ENCODE results near the gene MTERF4. TPM values are rescaled to one million over a fixed set of nuclear protein-coding genes. Genes with fewer than 3 reads are reported as not detected.

MTERF4 gene
- total RNA-seq, 1 donor from 2014 or later: 9.7 TPM

DNA sequence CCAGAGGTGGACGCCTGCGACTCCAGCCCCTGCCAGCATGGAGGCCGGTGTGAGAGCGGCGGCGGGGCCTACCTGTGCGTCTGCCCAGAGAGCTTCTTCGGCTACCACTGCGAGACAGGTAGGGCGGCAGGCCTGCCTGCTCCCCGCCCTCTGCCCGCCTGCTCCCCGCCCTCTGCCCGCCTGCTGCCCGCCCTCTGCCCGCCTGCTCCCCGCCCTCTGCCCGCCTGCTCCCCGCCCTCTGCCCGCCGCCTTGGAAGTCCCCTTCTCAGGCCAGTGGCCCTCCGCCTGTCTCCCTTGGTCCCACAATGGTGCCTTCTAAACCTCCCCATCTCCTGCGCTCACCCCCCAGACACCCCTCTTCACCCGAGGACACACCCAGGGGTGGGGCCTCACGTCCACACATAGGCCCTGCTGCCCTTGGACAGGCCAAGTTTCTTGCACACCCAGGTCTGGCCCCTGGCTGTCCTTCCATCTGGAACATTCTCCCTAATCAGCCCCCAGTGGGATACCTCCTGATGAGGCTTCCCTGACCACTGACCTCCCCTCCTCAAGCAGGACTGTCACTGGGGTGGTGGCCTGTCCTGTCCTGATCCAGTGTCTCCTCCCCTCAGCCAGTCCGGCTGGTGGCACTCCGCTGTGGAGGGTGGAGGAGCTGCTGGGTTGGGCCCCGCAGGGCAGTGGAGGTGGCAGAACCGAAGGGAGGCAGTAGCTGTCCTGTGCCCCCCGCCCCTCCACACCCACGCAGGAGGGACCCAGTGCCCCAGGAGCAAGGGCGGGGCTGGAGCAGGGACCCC lies 37.9 kb downstream of the MTERF4 start:
- H3K4me3 ChIP-seq (ENCODE audit: low read depth, low read length): peak overlapping the region; percentile 8
- TF ChIP-seq, protein P1, sequence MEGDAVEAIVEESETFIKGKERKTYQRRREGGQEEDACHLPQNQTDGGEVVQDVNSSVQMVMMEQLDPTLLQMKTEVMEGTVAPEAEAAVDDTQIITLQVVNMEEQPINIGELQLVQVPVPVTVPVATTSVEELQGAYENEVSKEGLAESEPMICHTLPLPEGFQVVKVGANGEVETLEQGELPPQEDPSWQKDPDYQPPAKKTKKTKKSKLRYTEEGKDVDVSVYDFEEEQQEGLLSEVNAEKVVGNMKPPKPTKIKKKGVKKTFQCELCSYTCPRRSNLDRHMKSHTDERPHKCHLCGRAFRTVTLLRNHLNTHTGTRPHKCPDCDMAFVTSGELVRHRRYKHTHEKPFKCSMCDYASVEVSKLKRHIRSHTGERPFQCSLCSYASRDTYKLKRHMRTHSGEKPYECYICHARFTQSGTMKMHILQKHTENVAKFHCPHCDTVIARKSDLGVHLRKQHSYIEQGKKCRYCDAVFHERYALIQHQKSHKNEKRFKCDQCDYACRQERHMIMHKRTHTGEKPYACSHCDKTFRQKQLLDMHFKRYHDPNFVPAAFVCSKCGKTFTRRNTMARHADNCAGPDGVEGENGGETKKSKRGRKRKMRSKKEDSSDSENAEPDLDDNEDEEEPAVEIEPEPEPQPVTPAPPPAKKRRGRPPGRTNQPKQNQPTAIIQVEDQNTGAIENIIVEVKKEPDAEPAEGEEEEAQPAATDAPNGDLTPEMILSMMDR (conservative IDR thresholded peaks at IDR 0.05; ENCODE audit: low read depth, low read length): no peak
- DNase-seq (ENCODE audit: low read depth): no peak

DNA sequence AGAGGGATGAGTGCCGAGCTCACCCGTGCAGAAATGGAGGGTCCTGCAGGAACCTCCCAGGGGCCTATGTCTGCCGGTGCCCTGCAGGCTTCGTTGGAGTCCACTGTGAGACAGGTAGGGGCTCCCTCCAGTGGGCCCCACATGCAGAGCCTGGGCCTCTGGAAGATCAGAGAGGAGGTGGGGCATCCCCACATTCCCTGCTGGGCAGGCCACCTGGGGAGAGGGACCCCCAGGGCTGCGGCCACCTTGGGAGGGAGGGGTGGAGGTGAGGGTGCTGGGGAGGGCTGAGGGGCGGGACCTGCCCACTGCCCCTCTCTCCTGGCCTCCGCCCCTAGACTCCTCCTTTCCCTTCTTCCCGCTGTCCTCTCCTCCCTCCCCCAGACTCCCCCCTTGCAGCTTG lies 38.5 kb downstream of the MTERF4 start:
- DNase-seq (ENCODE audit: low read depth): no peak
- peak overlapping the region; percentile 8 for H3K4me3 ChIP-seq (ENCODE audit: low read depth, low read length)
- TF ChIP-seq, protein P1 (conservative IDR thresholded peaks at IDR 0.05; ENCODE audit: low read depth, low read length): peak; percentile 6

DNA sequence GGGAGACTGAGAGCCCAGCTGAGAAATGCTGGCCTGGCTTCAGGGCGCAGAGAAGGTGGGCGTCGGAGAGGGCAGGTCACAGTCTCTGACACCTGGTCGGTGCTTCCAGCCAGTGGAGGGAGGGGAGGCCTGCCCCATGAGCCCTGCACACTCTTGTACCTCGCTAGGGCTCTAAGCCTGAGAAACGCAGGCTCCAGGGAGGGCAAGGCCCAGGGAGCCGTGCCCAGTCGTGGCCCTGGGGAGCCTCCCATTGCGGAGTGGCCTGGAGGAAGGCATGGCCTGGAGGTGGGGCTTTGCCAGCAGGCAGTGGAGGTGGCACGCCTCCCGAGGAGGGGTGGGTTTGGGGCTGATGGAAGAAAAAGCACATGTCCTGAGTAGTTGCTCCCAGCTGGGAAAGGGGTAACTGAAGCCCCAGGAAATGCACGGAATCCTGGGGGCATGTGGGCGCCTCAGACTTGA lies 39.0 kb downstream of the MTERF4 start:
- DNase-seq (ENCODE audit: low read depth): no peak
- no peak overlapping the region for H3K4me3 ChIP-seq (ENCODE audit: low read depth, low read length)

DNA sequence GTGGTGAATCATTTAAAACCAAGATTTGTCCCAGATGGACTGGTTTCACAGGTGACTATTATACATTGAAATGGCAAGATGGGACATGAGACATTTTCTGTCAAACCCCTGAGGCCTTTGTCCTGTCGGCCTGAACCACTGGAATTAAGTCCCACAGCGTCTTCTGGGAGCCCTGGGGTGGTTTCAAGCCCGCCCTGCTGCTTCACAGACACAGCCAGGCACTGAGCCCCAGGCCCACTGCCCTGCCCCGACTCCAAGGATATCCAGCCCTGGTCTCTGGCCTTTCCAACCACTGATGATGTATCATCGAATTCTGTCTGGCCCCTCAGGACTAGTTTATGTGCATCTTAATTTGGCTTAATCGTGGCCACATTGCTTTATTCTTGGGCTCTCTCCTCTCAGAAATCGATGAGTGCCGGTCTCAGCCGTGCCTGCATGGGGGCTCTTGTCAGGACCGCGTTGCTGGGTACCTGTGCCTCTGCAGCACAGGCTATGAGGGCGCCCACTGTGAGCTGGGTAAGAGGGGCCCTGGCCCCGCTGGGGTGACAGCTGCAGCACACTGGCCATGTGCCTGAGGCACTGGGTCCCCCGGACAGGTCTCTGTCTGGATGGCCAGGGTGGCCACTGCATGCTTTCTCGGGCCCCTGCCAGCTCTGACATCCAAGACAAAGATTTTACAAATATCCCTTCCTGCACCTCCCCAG lies 39.5 kb downstream of the MTERF4 start:
- no peak overlapping the region for H3K4me3 ChIP-seq (ENCODE audit: low read depth, low read length)
- TF ChIP-seq, protein P1 (conservative IDR thresholded peaks at IDR 0.05; ENCODE audit: low read depth, low read length): no peak
- no peak for DNase-seq (ENCODE audit: low read depth)

More for the DNA sequence above, 39.0 kb downstream of the MTERF4 start:
- TF ChIP-seq, protein P1 (conservative IDR thresholded peaks at IDR 0.05; ENCODE audit: low read depth, low read length): no peak

DNA sequence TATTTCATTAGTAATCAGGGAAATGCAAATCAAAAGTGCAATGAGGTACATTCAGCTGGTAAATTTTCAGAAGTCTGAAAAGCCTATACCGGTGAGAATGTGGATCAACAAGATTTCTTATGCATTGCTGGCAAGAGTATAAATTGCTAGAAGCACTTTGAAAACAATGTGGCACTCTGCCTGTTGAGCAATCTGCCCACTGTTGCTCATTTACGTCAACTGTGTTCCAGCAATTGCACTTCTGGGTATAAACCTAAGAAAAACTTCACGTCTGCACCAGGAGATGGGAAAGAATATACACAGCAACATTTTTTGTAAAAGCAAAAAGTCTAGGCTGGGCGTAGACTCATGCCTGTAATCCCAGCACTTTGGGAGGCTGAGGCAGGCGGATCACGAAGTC lies 40.8 kb downstream of the MTERF4 start:
- DNase-seq (ENCODE audit: low read depth): no peak
- TF ChIP-seq, protein P1 (conservative IDR thresholded peaks at IDR 0.05; ENCODE audit: low read depth, low read length): no peak
- H3K4me3 ChIP-seq (ENCODE audit: low read depth, low read length): no peak overlapping the region

DNA sequence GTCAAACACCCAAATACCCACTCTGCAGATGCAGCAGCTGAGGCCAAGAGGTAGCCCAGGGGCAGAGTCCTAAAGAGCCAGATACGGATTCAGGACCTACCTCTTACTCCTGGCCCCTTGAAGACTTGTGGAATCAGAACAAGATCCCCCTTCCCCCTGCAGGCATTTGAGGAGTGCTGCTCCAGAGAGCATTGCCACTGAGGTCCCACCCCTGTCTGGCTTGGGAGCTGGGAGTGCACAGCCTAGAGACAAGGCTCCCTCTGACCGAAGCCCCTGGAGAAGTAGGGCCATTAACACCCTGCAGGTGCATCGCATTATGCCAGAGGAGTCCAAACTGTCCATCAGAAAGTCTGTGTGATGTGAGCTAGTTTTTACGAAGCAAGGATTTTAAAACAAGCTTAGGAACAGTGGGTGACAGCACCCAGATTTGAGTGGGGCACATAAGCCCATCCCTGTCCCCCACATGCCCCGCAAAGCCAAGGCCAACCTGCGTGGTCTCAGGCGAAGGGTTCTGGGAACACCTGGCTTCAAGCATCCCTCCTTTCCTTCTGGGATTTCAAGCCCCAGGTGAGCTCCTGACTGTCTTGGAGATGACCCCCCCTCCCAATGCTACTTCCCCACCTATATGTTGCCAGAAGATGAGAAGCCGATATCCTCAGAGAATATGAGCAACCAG lies 48.4 kb downstream of the MTERF4 start:
- no peak overlapping the region for H3K4me3 ChIP-seq (ENCODE audit: low read depth, low read length)
- no peak for DNase-seq (ENCODE audit: low read depth)
- TF ChIP-seq, protein P1 (conservative IDR thresholded peaks at IDR 0.05; ENCODE audit: low read depth, low read length): no peak

All from epithelial cell of proximal tubule (primary cell).